ENCODE data around the gene CTSA.

- TF ChIP-seq, protein P1, sequence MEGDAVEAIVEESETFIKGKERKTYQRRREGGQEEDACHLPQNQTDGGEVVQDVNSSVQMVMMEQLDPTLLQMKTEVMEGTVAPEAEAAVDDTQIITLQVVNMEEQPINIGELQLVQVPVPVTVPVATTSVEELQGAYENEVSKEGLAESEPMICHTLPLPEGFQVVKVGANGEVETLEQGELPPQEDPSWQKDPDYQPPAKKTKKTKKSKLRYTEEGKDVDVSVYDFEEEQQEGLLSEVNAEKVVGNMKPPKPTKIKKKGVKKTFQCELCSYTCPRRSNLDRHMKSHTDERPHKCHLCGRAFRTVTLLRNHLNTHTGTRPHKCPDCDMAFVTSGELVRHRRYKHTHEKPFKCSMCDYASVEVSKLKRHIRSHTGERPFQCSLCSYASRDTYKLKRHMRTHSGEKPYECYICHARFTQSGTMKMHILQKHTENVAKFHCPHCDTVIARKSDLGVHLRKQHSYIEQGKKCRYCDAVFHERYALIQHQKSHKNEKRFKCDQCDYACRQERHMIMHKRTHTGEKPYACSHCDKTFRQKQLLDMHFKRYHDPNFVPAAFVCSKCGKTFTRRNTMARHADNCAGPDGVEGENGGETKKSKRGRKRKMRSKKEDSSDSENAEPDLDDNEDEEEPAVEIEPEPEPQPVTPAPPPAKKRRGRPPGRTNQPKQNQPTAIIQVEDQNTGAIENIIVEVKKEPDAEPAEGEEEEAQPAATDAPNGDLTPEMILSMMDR (conservative IDR thresholded peaks at IDR 0.05; ENCODE audit: low read depth, low read length): no peak
- TF ChIP-seq MXI1 (IDR thresholded peaks at IDR 0.05; ENCODE audit: borderline replicate concordance, low read depth, low read length) (no peak), POLR2A (IDR thresholded peaks at IDR 0.05; ENCODE audit: low read depth, low read length) (no peak), RCOR1 (IDR thresholded peaks at IDR 0.05; ENCODE audit: insufficient replicate concordance, low read length) (no peak), FOS (IDR thresholded peaks at IDR 0.05; ENCODE audit: low read depth, low read length) (no peak), SMC3 (IDR thresholded peaks at IDR 0.05; ENCODE audit: low read depth, low read length) (no peak)
- TF ChIP-seq, protein P2, sequence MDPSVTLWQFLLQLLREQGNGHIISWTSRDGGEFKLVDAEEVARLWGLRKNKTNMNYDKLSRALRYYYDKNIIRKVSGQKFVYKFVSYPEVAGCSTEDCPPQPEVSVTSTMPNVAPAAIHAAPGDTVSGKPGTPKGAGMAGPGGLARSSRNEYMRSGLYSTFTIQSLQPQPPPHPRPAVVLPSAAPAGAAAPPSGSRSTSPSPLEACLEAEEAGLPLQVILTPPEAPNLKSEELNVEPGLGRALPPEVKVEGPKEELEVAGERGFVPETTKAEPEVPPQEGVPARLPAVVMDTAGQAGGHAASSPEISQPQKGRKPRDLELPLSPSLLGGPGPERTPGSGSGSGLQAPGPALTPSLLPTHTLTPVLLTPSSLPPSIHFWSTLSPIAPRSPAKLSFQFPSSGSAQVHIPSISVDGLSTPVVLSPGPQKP (IDR thresholded peaks at IDR 0.05; ENCODE audit: borderline replicate concordance, low read depth, low read length): no peak
Observed at GRCh38 chr20:45867136-45867818, 23.9 kb upstream of the CTSA start.
